Stimulated activated CD8-positive, alpha-beta memory T cell treated with anti-CD3 and anti-CD28 coated beads, Interleukin-7, amount 100 ng/mL, for 24 hours (primary cell): ENCODE measurements around the gene SORCS2.
"Not testable (repeated sequence)": the region's sequence is repeated elsewhere in the genome, so short reads cannot be mapped to it uniquely, and the experiment has no call there.

ENCODE experiments used
- DNase-seq: peaks from one replicate; pipeline ENCODE4 v3.0.0-alpha.2; 2020; ENCODE audit warnings: low read depth

The SORCS2 gene

DNA sequence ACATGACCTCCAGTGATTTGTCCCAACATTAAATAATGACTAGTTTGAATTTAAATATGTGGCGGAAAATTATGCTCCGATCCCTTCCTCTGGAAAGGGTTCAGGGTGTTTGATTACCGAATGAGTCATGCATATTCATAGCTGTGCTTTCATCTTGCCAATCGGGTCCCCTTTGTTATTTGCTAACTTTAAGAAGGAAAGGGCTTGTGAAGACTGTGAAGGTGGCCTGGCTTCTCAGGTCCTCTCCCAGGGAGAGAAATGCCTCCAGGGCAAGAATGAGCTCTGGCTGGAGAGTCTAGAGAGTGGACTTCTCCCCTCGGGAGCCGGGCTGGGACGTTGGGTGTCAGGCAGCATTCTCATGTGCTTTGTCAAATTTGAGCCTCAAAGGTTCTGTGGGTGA lies 397.9 kb downstream of the SORCS2 start:
- DNase-seq = no peak

GRCh38 chr4:7590899-7591298 lies 398.6 kb downstream of the SORCS2 start:
- DNase-seq = no peak

DNA sequence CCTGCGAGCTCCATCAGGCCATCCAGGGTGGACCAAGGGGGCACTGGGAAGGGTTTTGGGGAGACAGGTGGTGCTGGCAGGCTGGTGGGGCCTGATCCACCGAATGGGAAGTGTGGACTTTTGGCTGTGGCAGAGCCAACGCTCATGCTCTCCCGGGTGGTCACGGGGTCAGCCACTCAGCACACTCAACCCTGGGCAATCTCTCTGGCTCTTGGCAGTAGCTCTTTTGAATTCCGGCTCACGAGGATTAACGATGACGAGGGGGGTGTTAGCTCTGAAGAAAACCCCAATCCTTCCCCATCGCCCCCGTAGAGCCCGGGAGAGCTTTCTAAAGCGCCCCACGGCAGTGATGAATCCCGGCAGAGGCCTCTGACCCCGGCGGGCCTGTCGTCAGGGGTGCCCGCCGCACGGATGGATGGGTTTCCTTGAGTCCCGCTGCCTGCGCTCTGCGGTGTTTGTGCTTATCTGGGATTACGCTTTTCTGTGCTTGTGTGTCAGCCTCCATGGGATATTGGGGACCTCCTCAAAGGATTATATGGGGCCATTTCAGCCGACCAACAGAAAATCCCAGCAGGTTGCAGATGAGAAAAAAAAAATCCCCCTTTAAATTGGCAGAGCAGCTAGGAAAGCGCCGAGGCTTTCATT lies 399.2 kb downstream of the SORCS2 start:
- DNase-seq = no peak

- DNase-seq = no peak
These were observed 401.5 kb downstream of the SORCS2 start for GRCh38 chr4:7593646-7594412.

- no peak for DNase-seq
These were observed 403.7 kb downstream of the SORCS2 start for GRCh38 chr4:7595934-7596461.

DNA sequence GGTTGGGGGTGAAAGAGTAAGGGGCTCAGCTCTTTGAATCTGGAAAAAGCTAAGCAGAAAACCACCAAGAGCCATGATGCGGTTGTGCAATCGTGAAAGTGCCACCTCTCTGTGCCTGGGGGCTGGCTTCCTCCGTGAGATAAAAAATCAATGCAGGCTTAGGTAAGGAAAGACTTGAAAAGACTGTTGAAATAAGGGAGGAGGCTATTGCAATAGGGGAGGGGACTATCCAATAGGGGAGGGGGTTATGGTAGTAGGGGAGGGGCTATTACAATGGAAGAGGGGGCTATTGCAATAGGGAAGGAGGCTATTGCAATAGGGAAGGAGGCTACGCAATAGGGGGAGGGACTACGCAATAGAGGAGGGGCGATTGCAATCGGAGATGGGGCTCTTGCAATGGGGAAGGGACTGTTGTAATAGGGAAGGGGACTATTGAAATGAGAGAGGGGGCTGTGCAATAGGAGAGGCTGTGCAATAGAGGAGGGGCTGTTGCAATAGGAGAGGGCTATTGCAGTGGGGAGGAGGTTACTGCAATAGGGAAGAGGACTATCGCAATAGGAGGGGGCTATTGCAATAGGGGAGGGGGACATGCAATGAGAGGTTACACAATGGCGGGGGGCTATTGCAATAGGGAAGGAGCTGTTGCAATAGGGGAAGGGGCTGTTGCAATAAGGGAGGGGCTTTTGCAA lies 404.7 kb downstream of the SORCS2 start:
- DNase-seq = no peak

DNA sequence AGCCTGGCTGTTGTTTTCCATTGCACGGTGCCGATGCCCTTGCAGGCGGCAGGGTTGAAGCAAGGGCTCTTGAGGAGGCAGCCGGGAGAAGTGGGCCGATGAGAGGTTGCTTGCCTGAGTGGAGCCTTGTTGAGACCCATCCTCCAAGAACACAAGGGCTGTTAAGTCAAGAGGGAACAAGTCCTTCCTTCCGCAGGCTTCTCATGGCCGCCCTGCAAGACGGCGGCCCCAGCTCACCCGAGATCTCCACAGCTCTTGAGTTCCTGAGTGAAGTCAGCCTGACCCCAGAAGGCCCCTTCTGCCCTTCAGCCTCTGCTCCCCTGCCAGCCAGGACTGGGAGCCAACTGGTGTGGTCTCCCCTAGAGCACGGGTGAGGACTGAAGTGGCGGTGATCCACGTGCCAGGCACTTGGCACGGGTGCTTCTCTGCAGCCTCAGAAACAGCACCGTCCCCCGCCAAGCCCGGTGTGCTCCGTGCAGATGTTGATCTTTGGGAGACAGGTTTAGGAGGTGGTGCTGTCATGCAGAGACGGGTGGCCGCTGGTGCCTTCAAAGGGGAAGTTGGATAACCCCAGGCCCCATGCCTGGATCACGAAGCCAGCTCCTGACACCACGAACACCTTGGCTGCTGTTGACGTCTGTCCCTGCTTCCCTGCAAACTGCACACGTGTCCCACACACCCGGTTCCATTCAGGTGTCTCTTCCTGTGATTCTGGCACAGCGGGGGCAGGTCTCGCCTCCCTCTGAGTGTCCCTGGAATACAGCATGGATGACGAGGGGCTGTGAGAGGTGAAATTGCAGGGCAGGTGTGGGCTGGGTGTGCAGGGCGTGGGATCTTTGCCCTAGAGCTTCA lies 406.8 kb downstream of the SORCS2 start:
- no peak for DNase-seq

DNA sequence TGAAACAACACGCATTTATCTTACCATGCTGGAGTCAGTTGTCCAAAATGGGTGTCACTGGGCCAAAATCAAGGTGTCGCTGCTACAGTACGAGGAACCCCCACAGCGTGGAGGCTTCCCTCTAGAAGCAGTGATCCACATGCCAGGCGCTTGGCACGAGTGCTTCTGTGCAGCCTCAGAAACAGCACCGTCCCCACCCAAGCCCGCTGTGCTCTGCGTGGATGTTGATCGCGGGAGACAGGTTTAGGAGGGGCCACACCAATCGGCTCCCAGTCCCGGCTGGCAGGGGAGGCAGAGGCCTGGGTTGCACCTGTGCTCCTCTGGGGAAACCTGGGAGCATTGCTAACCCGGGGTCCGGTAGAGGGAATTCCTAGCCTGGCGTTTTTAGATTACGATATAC lies 407.9 kb downstream of the SORCS2 start:
- DNase-seq = no peak

GRCh38 chr4:7602166-7602565 lies 409.8 kb downstream of the SORCS2 start:
- not testable (repeated sequence) for DNase-seq

DNA sequence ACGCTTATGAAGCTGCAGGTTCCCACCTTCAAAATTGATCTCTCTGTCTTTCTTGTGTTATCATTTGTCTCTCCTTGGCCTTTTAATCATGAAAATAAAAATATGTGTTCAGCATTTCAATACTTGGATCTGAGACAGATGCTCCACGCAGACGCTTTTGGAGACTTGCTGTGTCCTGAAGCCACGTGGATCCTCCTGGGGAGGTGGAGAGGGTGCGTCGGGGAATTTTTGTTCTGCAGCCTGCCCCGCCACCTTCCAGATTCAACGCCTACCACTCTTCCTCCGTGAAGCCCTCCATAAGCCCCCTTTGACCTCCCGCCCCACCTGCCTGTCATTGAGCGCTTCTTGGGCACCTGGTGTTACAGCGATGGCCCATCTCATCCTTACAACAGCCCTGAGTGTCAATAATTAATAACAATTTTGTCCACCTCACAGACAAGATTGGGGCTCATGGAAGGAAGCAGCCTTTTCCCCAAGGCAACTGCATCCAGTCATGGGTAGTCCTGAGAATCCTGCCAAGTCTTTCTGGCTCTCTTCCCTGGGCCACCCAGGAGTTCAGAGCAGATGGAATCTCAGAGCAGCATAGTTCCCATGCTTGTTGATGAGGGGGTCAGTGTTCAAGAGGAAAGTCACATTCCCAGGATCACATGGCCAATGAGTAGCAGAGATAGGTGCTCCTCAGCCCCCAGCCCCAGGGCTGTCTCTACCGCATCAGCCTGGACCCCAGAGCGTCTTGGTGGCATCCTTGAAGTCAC lies 415.0 kb downstream of the SORCS2 start:
- no peak for DNase-seq

- DNase-seq = no peak
These were observed 415.7 kb downstream of the SORCS2 start for GRCh38 chr4:7608046-7608445.

GRCh38 chr4:7609316-7609715 lies 417.0 kb downstream of the SORCS2 start:
- no peak for DNase-seq

- DNase-seq = no peak
These were observed 417.8 kb downstream of the SORCS2 start for GRCh38 chr4:7610022-7610670.

- no peak for DNase-seq
These were observed 418.5 kb downstream of the SORCS2 start for GRCh38 chr4:7610841-7611240.

GRCh38 chr4:7612311-7612897 lies 420.1 kb downstream of the SORCS2 start:
- DNase-seq = no peak

DNA sequence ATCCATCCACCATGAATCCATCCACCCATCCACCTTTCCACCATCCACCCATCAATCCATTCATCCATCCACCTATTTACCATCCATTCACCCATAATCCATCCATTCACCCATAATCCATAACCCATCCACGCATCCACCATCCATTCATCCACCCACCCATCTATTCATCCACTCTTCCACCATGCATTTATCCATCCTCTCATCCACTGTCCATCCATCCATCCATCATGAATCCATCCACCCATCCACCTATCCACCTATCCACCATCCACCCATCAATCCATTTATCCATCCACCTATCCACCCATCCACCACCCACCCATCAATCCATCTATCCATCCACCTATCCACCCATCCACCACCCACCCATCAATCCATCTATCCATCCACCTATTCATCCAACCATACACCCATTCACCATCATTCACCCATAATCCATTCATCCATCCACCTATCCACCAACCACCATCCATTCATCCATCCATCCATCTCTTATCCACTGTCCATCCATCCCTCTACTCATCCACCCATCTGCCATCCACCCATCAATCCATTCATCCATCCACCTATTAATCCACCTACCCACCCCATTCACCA lies 422.1 kb downstream of the SORCS2 start:
- no peak for DNase-seq

GRCh38 chr4:7616193-7616592 lies 423.9 kb downstream of the SORCS2 start:
- DNase-seq = no peak

GRCh38 chr4:7618361-7618760 lies 426.0 kb downstream of the SORCS2 start:
- no peak for DNase-seq

GRCh38 chr4:7620086-7620813 lies 427.9 kb downstream of the SORCS2 start:
- no peak for DNase-seq
